Glomerular visceral epithelial cell (primary cell): ENCODE data around the gene UBE3D.
"Not testable (repeated sequence)": the region's sequence is repeated elsewhere in the genome, so short reads cannot be mapped to it uniquely, and the experiment has no call there.

Experiments used
- DNase-seq: peaks from one replicate; pipeline ENCODE4 v3.0.0-alpha.2; 2016; ENCODE audit errors: extremely low spot score

The UBE3D gene

DNA sequence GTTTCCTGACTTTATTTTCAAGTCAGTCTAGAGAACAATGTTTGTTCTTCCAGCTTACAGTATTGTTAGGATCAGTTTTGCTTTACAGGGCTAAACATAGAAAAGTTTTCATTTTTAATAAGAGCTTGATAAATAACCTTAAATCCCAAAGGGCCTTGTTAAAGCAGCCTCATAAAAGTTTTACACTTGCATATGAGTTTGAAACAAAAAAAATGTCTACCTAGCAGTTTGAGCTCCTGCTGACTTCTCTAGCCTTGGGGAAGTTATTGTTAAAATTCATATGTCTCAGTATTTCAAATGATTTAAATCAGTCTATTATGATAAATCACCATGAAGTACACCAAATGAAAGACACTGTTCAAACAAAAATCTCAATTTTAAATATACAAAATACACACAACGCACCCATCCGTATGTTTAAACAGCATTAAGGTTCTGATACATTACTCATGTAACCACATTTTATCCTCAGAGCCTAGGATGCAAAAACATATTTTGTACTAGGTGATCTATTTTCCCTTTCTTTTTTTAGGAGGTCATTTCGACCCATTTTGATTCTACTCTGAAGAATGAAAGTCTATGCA lies 87.2 kb downstream of the UBE3D start:
- no peak for DNase-seq

DNA sequence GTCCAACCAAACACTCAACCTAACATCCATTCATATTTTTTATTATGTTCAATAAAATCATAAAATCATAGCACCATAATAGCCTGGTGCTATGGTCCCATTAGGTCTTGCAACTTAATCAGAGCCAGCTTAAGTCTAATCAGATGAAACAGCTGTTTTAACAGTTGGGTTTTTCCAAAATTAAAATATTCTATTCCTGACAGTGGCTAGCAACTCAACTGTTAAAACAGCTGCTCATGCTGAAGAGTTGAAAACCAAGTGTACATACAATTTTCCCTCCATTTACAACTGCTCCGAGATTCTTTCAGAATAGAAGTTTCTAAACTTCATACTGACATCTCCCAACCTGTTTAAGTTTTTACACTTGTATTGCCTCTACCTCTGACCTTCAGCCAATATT lies 89.5 kb downstream of the UBE3D start:
- DNase-seq: no peak

DNA sequence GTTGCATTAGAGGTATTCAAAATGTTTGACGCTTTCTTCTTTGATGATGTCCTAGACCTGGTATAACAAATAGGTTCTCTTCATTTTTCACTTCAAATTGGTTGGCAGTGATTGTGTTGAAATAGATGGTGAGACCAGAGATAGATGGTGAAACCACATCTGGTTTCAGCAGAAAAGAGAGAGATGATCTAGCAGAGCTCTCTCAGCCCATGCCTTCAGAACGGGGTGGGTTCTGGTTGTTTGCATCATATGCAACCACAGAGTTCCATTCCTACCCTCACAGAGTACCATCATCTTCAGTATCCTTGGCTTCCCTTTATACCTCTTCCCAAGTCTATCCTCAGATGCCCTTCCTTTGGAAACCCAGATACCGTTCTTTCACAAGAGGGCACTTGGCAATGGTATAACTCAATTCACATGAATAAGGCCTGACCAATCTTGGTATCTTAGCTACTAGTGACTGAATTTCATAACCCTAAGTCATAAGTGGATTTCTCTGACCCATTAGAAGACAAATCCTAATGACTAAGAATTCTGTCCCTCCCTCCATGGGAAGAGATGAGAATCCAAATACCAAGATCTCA lies 93.7 kb downstream of the UBE3D start:
- DNase-seq: no peak

DNA sequence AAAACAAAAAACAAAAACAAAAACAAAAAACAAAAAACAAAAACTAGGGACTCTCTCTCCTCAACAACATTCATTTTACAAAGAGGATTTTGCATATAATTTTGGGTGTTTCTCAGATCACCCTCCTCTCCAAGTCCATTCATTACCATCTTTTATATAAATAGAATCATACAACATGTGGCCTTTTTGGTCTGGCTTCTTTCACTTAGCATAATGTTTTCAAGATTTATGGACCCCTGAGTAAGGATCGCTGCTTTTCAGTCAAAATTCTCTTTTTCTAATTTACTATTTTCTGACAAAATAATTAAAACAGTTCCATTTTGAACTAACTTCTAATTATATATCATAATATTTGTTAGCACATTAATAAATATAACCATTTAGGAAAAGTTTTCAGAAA lies 94.8 kb downstream of the UBE3D start:
- no peak for DNase-seq

DNA sequence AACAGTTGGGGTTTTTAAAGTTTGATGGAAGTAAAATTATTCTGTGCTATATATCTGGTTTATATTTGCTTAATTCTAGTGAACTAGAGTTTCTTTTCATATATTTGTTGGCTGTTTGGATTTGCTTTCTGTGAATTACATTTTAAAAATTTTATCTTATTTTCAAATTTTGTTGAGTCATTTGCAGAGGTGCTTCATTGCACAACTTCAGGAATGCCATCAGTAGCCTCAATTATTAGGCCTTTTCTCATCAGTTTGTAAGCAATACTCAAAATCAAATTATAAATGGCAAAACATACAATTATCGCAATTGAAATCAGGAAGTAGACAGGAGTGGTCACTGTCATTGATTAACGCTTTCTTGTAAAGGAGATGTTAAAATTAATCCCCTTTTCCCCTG lies 96.9 kb downstream of the UBE3D start:
- no peak for DNase-seq

DNA sequence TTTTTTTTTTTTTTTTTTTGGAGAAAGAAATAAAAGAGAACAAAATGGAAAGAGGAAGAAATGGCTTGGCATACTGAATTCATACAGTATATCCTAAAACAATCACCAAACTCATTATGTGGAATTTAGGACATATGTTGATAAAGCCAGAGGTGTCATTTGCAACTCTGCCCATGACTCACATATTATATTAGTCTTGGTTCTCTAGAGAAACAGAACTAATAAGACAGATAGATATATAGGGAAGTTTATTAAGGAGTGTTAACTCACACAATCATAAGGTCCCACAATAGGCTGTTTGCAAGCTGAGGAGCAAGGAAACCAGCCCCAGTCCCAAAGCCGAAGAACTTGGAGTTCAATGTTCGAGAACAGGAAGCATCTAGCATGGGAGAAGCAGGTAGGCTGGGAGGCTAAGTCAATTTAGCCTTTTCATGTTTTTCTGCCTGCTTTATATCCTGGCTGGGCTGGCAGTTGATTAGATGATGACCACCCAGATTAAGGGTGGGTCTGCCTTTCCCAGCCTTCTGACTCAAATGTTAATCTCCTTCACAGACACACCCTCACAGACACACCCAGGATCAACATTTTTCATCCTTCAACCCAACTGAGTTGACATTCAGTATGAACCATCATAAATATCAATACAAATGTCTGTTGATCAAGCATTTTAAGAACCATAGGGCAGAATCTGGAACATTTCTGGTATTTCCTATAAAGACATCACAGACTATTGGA lies 102.3 kb downstream of the UBE3D start:
- no peak for DNase-seq

DNA sequence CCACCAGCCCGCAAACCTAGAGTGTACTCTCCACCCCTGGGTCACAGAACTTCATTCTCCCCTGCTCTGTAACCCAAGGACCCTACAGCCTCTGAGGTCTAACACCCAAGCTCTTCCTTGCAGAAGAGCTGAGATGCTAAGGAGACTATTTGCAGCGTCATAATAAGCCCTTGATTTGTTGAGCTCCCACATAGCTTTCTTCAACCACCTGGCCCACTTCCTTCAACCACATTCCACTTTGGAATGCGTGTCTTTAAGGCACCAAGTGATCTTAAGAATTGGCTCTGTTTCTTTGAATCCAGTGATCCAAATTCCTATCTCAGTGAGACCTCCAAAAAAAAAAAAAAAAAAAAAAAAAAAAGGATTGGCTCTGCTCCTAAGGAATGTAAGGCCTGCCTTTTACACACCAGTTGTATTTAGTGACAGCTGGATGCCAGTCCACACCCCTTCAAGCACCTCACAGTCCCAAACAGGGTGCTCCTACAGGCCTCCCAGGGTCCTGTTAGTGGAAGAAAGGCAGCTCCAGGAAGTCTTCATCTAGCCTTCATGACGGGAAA lies 106.2 kb downstream of the UBE3D start:
- DNase-seq: peak; percentile 91

DNA sequence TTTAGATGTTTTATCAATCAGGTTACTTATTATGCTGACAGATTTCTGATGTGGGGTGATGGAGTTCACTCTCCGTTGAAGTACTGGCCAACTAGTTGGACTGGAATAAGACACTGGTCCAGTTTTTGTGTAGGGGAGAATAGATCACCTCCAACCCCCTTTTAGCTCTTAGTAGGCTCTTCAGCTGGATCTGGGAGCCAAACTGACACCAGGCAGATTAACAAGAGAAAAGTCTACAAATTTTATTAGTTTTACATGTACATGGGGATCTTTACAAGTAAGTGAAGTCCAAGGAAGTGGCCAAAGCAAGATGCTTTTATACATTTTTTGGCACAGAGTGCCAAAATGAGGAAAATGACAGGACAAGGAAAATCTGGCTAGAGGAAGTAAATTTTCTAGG lies 107.1 kb downstream of the UBE3D start:
- no peak for DNase-seq

DNA sequence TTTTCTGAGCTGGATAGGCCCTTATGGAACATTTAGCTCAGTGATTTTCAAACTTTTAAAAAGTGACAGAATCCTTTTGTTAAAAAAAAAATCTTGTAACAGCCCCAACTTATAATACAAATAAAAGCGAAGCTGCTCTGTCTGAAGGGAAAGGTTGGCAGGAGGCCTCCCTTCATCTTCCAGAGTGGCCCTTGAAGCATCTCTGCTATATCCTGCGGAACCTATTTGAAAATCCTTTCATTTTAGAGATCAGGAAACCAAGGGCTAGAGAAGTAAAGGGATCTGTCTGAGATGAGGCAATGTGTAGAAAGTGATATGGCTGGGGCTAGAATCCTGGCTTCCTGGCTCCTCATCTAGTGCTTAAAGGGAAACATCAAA lies 107.8 kb downstream of the UBE3D start:
- peak; percentile 8 for DNase-seq

DNA sequence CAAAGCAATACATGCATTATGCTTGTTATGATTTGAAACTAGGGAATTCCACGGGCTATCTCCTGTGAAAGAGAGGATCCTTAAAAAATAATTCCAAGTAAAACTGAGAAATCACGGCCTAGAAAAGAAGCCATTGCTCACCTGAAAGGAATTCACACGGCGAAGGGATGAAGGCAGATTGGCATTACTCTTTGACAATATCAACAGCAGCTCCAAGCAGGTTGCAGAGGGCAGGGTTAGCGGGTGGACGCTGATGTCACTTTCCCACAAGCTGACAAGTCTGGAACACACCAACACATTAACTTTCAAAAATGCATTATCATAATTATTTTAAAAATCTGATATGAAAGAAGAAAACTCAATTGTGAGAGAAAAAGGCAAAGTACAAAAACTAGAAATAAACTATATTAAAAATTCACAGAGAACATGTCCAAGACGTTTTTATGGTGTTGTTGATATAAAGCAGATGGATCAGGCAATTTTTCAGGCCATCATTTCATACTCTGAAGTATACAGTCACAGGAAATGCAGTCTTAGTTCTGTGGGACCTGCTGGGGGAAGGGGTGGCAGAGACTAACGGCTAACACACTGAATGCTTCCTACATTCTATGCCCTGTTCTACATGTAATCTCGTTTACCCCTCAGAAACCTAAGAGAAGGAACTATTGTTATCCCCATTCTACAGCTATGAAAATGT lies 108.3 kb downstream of the UBE3D start:
- DNase-seq: peak; percentile 74

DNA sequence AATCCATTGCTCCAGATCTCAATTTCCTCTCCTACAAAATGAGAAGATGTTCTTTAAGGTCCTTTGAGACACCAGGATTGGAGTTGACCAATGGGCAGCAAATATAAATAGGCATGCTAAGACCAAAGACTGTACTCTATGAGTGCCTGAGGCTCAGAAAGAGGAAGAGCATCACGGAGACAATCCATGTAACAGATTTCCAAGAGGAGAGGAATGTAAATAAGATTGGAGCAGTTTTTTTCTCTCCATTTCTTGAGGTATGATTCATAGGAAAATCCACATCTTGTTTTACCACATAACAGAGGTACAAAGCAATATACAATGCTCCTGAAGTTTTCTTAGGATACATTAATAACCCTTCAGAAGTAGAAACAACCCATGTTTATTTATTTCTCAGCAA lies 109.8 kb downstream of the UBE3D start:
- peak; percentile 70 for DNase-seq

DNA sequence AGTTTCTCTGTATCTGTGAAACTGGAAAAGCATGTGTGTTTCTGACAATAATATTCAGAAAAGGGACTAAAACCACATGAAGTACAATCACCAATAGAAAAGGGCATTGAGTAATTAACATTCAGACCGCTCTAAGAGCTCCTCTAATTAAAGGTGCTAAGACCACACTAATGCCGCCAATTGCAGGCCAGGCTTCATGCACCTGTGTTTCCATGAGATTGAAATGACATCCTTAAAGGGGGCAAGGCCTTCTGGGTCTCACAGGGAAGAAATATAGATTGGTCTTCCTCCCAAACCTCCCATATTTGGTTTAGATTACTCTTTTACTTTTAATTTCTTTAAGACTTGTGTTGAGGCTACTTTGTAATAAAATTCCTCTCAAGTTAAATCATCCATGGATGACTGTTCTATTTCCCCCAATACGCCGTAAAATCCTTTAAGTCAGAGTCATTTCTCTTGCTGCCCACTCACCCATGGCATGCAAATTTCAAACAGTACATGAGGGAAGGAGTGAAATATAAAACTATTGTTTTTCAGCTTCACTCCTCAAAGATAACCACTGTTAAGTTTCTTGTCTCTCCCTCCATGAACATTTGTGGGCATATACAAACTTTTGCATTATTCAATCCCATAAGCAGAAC lies 110.6 kb downstream of the UBE3D start:
- DNase-seq: peak; percentile 84

DNA sequence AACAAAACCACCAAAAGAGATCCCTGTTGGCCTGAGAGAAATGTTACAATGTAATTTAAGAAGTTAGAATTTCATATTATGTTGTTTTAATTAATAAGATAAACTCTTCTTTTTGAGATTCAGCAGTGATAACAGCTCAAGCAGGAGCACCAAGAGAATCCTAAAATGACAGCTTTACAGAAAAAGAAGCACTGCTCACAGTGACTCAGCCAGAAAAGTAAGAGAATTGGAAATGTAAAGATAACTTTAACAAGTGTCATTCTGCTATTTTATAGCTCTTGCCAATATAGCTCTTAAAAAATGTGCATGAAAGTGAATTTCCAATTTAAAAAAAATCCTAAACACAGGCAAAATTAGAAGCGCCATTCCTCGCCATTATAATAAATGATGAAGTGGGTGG lies 111.3 kb downstream of the UBE3D start:
- DNase-seq: no peak

DNA sequence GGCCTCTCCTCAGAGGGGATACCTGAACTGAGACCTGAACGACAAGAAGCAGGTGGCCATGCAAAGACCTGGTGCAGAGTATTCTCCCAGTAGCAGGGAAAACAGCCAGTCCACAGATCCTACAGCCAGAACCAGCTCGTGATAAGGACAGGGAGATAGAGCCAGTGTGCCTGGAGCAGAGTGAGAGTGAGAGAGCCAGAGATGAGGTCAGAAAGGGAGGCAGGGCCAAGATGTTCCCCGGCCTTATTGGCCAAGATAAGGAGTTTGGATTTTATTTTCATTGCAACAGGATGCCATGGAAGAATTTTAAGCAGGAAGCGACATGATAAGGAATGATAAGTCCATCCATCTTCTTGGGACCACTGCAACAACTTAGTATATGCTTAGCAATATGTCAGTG lies 111.8 kb downstream of the UBE3D start:
- DNase-seq: no peak

DNA sequence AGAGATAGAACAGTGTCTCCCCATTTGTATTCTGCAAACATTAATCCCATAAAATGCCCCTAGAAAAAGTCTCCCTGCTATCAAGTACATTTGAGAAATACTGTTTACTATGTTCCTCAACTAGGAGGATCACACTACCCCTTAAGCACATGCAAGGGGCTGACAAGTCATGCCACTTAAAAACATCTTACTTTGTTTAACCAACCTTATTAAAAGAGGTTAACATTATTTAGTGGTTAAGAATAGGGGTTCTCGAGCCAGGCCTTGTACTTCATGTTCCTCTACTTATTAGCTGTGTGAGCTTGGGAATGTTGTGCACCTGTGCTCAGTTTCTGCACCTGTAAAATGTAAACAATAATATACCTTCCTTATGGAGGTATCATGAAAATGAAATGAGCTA lies 113.7 kb downstream of the UBE3D start:
- no peak for DNase-seq

DNA sequence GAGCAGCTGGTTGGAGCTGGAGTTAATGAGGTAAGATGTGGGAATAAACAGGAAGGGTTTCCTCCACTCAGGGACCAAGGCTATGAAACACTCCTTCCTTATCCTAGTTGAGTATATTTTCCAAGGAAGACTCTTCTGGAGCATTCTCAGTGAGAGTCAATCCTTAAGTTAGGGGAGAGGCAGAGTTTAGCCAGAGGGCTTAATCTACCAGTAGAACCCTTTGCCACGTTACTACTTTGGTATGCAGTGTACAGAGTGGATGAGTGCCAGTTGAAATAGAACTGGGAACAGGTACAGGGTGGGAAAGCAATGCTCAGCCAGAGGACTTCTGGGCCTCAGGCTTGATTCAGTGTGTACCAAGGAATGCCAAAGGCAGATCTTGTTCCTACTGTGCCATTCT lies 114.3 kb downstream of the UBE3D start:
- no peak for DNase-seq

DNA sequence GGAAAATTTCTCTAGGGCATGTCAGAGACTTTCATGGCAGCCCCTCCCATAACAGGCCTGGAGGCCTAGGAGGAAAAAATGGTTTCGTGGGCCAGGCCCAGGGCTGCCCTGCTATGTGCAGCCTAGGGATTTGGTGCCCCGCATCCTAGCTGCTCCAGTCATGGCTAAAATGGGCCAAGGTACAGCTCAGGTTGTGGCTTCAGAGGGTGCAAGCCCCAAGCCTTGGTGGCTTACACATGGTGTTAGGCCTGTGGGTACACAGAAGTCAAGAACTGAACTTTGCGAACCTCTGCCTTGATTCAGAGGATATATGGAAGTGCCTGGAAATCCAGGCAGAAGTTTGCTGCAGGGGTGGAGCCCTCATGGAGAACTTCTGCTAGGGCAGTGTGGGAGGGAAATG lies 134.7 kb downstream of the UBE3D start:
- DNase-seq: not testable (repeated sequence)

DNA sequence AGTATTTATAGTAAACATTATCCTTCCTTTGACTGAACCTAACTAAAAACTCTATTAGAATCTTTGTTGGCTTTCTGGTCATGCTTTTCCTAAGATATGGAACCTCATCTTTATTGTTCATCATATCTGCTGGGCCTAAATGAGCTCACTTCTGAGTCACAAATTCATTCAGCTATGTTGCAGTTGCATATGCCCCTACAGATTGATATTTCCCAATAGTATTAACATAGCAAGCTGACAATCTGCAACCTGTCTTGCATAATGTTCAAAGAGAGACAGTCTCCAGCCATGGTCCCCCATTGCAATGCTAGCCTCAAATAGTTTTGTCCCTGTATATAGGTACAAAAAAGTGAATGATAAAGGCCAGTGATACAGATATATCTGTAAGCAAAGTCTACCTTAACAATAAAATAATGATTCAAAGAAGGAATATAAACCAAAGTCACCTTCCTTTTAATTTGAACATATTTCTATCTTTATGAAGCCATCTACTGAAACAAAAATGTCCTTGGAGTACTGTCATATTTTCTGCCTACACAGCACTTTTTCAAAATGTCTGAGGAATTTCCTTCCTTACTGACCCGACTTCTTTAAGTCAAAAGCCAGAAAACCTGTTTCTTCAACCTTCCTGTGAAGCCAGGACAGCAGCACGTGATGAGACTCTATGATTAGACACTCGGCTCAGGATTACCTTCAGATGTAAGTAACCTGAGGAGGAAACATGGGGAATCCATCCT lies 140.7 kb downstream of the UBE3D start:
- DNase-seq: no peak

DNA sequence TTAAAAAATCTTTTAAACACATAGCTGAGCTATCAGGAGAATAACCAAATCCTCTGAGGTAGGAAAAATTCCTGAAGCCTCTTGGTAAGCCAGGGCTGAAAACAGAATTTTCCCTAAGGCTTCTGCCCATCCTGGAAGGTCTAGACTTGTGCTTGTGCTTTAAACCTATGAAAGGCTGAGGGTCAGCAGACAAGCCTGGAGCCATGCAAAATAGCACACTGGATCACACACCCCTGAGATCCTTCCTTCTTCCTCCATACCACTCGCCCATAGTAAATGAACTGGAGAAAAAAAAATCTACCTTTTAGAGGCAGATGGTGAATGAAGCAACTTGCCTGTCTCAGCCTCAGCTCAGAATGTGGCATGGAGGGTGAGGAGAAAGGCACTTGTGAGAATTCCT lies 144.4 kb downstream of the UBE3D start:
- no peak for DNase-seq

DNA sequence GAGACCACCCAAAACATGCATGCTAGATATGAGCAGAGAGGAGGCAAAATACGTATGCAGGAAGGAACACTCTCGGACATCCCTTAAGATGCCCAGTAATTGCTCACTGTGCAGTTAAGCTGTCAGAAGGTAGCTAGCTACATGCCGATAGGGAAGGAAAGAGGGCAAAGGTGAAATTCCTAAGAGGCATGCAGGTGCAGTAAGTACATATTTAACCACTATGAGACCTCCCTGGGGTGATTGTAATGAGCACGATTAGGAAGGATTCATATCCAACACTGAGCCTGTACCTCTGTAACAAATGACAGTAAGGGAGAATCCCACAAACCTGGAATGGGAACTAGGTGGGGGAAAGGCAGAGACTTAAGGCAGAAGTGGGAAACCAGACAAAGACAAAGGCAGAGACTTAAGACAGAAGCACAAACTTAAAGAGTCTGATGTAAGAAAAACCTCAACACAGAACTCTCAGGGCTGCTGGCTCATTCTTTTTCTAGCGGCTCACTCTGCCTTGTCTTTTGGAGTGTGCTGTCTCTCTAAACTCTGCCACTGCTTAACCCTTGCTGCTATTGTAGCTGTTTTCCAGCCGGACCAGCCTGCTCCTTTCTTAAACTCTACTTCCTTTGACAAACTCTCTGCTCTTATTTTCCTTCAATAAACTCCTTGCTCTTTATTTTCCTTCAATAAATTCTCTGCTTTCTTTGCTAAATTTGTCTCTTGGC lies 148.1 kb downstream of the UBE3D start:
- DNase-seq: peak; percentile 65

DNA sequence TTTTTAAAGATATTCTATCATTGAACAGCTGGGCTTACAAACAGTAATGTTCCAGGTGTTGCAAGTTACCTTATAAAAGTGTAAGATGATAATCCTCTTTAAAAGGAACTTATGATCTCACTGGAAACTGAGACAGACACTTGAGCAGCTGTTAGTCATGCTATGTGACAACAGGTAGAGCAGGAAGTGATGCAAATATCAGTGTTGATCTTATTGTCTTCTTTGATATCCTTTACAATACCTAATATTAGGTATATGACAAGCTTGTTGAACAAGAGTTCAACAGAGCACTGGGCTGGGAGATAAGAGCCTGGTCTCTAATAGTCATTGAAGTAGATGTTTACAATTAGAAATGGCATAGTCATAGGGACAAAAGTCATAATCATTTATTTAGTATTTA lies 150.0 kb downstream of the UBE3D start:
- DNase-seq: no peak
